AG09309 (cell line): Measurements from ENCODE around the gene DDX54.

Source experiments
- DNase-seq: peaks from one replicate; pipeline ENCODE4 v3.0.0-alpha.2; 2010; ENCODE audit warnings: low read depth
- H3K4me3 ChIP-seq: 2 replicates; pipeline ENCODE4 v1.5.1; 2011; ENCODE audit warnings: mild to moderate bottlenecking, low read depth, low read length, moderate library complexity; ENCODE audit not compliant: control insufficient read depth
- TF ChIP-seq, protein P1 (sequence below): IDR thresholded peaks from 2 replicates; pipeline ENCODE4 v1.5.1; 2011; ENCODE audit warnings: mild to moderate bottlenecking, low read depth, low read length, inconsistent platforms; ENCODE audit not compliant: insufficient read depth, control insufficient read depth; ENCODE audit errors: missing control alignments

DDX54 gene

DNA sequence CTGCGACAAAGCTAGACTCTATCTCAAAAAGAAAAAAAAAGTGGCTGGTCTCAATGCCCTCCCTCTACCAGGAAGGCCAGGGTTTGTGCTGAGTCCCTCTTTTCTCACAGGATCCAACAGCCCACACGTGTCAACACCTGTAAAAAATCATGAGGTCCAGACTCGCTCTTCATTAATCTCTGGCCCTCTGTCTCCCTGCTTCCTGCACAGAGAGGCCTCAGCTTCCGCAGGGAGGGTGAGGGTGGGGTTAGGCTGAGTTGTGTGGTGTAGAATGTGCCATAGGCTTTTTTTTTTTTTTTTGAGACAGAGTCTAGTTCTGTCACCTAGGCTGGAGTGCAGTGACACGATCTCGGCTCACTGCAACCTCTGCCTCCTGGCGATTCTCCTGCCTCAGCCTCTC, 29.6 kb downstream of the DDX54 start:
- H3K4me3 ChIP-seq: no peak overlapping the region
- no peak for DNase-seq
- TF ChIP-seq, protein P1, sequence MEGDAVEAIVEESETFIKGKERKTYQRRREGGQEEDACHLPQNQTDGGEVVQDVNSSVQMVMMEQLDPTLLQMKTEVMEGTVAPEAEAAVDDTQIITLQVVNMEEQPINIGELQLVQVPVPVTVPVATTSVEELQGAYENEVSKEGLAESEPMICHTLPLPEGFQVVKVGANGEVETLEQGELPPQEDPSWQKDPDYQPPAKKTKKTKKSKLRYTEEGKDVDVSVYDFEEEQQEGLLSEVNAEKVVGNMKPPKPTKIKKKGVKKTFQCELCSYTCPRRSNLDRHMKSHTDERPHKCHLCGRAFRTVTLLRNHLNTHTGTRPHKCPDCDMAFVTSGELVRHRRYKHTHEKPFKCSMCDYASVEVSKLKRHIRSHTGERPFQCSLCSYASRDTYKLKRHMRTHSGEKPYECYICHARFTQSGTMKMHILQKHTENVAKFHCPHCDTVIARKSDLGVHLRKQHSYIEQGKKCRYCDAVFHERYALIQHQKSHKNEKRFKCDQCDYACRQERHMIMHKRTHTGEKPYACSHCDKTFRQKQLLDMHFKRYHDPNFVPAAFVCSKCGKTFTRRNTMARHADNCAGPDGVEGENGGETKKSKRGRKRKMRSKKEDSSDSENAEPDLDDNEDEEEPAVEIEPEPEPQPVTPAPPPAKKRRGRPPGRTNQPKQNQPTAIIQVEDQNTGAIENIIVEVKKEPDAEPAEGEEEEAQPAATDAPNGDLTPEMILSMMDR: no peak

DNA sequence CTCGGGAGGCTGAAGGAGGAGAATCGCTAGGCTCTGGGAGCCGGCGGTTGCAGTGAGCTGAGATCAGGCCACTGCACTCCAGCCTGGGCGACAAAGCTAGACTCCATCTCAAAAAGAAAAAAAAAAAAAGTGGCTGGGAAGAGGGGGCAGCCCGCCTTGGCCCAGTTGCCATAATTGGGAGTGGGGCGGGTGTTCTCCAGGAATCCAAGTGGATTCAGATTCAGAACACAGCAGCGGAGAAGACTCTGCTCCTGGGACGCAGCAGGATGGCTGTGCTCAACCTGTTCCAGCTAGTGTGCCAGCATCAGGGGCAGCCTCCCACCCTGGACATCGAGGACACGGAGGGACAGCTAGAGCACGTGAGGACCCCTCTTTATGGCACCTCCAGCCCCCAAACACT, 30.2 kb downstream of the DDX54 start:
- no peak for DNase-seq
- TF ChIP-seq, protein P1: no peak
- H3K4me3 ChIP-seq: no peak overlapping the region

DNA sequence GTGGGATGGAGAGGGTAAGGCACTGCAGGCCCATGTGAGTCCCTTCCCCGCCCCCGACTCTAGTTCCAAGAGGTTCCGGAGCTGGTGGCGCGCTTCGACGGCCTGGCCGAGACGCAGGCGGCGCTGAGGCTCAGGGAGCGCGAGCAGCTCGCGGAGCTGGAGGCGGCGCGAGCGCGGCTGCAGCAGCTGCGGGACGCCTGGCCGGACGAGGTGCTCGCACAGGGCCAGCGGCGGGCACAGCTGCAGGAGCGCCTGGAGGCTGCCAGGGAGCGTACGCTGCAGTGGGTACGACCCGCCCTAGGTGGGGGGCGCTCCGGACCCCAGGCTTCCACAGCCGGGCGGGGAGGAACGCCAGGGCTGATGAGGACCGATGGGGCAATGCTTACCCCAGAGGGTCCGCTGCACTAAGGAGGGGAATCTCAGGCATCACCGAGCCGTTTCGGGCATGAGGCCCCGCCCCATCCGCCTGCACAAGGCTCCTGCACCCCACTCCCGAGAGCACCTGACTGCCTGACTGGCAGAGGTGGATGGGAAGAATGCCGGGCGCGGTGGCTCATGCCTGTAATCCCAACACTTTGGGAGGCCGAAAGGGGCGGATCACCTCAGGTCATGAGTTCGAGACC, 30.8 kb downstream of the DDX54 start:
- no peak for DNase-seq
- no peak overlapping the region; the same call in 1 of the 2 replicates for H3K4me3 ChIP-seq
- TF ChIP-seq, protein P1: no peak

DNA sequence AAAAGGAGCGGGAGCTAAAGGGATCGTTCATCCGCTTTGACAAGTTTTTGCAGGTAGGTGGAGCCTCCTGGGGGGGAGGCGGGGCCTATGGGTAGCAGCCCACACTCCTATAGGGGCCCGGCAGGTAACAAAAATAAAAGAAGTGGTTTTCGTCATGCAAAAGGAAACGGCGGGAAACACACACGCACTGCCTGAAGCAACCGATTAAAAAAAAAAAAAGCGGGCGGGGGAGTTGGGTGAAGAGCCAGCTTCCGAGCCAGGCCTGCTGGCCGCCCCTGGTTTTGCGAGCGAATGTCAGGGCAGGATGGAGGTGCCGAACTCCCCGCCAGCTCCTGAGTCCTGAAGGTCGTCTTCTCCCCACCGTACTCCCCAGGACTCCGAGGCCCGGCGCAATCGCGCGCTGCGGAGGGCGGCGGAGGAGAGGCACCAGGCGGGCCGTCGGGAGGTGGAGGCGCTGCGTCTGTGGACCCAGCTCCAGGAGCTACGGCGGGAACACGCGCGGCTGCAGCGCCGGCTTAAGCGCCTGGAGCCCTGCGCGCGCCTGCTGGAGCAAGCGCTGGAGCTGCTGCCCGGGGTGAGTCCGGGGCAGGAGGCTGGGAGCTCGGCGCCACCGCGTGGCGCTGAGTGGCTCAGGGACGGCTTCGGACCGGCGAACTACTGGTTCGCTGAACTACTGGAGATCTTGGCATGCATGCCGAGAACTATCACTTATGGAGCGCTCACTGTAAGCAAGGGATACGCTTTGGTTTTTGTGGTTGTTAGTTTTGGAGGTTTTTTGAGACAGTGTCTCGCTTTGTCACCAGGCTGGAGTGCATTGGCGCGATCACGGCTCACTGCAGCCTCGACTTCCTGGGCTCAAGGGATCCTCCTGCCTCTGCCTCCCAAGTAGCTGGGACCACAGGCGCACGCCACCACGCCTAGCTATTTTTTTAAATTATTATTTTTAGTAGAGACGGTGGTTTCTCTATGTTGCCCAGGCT, 32.2 kb downstream of the DDX54 start:
- TF ChIP-seq, protein P1: peak; percentile 56
- peak; percentile 33 for DNase-seq
- peak overlapping the region; percentile 36 for H3K4me3 ChIP-seq

DNA sequence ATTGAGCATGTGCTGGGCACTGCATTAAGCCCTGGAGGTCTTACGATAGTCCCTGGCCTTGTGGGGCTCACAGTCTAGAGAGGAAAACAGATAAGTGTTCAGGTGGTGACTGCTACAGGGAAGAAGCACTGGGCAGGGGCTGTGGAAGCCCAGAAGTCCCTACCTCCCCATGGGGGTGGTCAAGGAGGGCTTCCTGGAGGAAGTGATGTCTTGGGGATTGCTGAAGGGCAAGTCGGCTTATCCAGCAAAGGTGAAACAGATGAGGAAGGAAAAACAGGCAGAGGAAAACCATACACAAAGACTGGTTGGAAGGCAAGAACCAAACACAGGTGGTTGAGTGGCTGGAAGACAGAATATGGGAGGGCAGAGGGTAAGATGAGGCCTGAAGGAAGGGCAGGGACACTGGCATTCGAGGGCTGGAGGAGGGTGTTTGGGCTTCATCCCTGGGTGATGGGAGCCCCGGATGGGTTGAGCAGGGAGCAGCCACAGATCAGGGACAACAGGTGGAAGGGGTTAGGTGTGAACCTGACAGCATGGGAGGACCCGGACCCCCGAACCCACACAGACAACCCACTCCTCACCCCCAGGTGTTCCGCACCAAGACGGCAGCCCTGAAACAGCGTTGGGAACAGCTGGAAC, 33.0 kb downstream of the DDX54 start:
- DNase-seq: no peak
- TF ChIP-seq, protein P1: no peak
- H3K4me3 ChIP-seq: no peak overlapping the region

DNA sequence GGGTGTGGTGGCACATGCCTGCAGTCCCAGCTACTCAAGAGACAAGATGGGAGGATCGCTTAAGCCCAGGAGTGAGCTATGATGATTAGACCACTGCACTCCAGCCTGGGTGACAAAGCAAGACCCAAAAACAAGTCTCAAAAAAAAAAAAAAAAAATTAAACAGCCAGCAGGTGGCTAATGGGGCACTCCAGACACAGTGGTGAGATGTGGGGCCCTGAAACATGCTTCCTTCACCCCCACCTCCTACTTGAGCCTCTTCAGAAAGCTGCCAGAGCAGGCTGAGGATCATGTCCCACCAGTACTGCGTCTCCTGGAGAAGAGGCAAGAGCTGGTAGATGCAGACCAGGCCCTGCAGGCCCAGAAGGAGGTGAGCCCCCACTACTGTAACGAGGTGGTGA, 33.6 kb downstream of the DDX54 start:
- TF ChIP-seq, protein P1: no peak
- no peak overlapping the region for H3K4me3 ChIP-seq
- no peak for DNase-seq
